AG04450 (cell line): ENCODE measurements around the gene FSD2. TPM values are rescaled to one million over a fixed set of nuclear protein-coding genes. Genes with fewer than 3 reads are reported as not detected.

Experiments
- CTCF ChIA-PET: fragments of 300-600, 350-600 bp; formaldehyde crosslinking; extraction: SDS; loops from one replicate; lab custom pipeline; 2022; ENCODE audit warnings: antibody characterized with exemption, inconsistent platforms; lab: Charles Lee
- POLR2A ChIA-PET: fragments of 350-600 bp; formaldehyde crosslinking; extraction: SDS; loops from one replicate; lab custom pipeline; 2021; ENCODE audit warnings: antibody characterized with exemption, inconsistent platforms; lab: Yijun Ruan, JAX
- DNase-seq: peaks from one replicate; pipeline ENCODE4 v3.0.0-alpha.2; 2011; ENCODE audit warnings: low read depth, low spot score
- H3K27ac ChIP-seq: one replicate; pipeline ENCODE4 v1.5.1; 2012; ENCODE audit warnings: low read depth, low read length, control low read depth
- H3K27me3 ChIP-seq: one replicate; pipeline ENCODE4 v1.6.0; 2012; ENCODE audit warnings: low read length; ENCODE audit not compliant: control insufficient read depth, insufficient read depth
- H3K4me3 ChIP-seq: 2 replicates; pipeline ENCODE4 v1.5.1; 2011; ENCODE audit warnings: mild to moderate bottlenecking, low read depth, low read length, control low read depth
- H3K9me3 ChIP-seq: 2 replicates; pipeline ENCODE4 v1.5.1; 2012; ENCODE audit warnings: low read length; ENCODE audit not compliant: control insufficient read depth, insufficient read depth
- CTCF ChIP-seq: IDR thresholded peaks from 2 replicates; pipeline ENCODE4 v1.5.1; 2011; ENCODE audit warnings: low read depth, low read length, control low read depth, inconsistent platforms
- polyA plus RNA-seq: library from polyadenylated mRNA; depleted of rRNA; stranded (reverse); fragments of >200 nt; gene quantifications from 2 replicates; pipeline ENCODE4 v1.2.3, GENCODE V29; 2011

FSD2 gene
- polyA plus RNA-seq, 1 experiment: not detected

GRCh38 chr15:82789491-82789890 is 16.4 kb downstream of the FSD2 start:
- Histone ChIP-seq H3K27me3 (no peaks in the 10 kb centered on the region), H3K9me3 (no peaks in the 10 kb centered on the region), H3K4me3 (no peak overlapping the region), H3K27ac (no peak overlapping the region)
- no peak for TF ChIP-seq CTCF
- CTCF ChIA-PET: no interaction called here
- POLR2A ChIA-PET: no interaction called here
- no peak for DNase-seq

GRCh38 chr15:82788496-82788895 is 17.4 kb downstream of the FSD2 start:
- DNase-seq: no peak
- ChIA-PET CTCF (no interaction called here), POLR2A (no interaction called here)
- H3K4me3 ChIP-seq: no peak overlapping the region
- H3K27ac ChIP-seq: no peak overlapping the region
- no peaks in the 10 kb centered on the region for H3K9me3 ChIP-seq
- TF ChIP-seq CTCF: no peak
- no peaks in the 10 kb centered on the region for H3K27me3 ChIP-seq

GRCh38 chr15:82781349-82781748 is 24.5 kb downstream of the FSD2 start:
- no peak overlapping the region for H3K4me3 ChIP-seq
- POLR2A ChIA-PET: no interaction called here
- H3K27ac ChIP-seq: no peak overlapping the region
- CTCF ChIA-PET: no interaction called here
- TF ChIP-seq CTCF: no peak
- no peak for DNase-seq
- no peaks in the 10 kb centered on the region for H3K27me3 ChIP-seq
- no peaks in the 10 kb centered on the region for H3K9me3 ChIP-seq

- no peak for DNase-seq
- H3K27me3 ChIP-seq: no peaks in the 10 kb centered on the region
- CTCF ChIA-PET: no interaction called here
- TF ChIP-seq CTCF: no peak
- H3K27ac ChIP-seq: no peak overlapping the region
- POLR2A ChIA-PET: no interaction called here
- H3K4me3 ChIP-seq: no peak overlapping the region
- no peaks in the 10 kb centered on the region for H3K9me3 ChIP-seq
Observed at GRCh38 chr15:82778755-82779154, 27.1 kb downstream of the FSD2 start.

- Histone ChIP-seq H3K4me3 (no peak overlapping the region), H3K27ac (no peak overlapping the region), H3K9me3 (no peaks in the 10 kb centered on the region), H3K27me3 (no peaks in the 10 kb centered on the region)
- CTCF ChIA-PET: interaction anchor here (0.6 to 0.7 kb wide), 2 partner anchors 22 to 188 kb away, joined by 4 to 7 read pairs; no protein-coding TSS in a partner anchor
- no peak for TF ChIP-seq CTCF
- POLR2A ChIA-PET: no interaction called here
- DNase-seq: no peak
Observed at GRCh38 chr15:82774496-82774895, 31.4 kb downstream of the FSD2 start.
